OCI-LY1 (cell line): ENCODE results near the gene TRDMT1.

Experiments
- H2AFZ ChIP-seq: fragments of 200-600 bp; sonication (generic), shearing (Covaris generic); 2 replicates; pipeline ENCODE4 v1.6.0; 2014; ENCODE audit warnings: antibody characterized with exemption, mild to moderate bottlenecking, low read length
- H3F3A ChIP-seq: fragments of 200-600 bp; sonication (generic), shearing (Covaris generic); 2 replicates; pipeline ENCODE4 v1.6.0; 2014; ENCODE audit warnings: mild to moderate bottlenecking, antibody characterized with exemption, low read length, moderate library complexity; ENCODE audit not compliant: insufficient read depth
- H3K27ac ChIP-seq: fragments of 200-600 bp; sonication (generic); 2 replicates; pipeline ENCODE4 v1.5.1; 2014; ENCODE audit warnings: low read length, mixed run types, mild to moderate bottlenecking, low read depth; ENCODE audit not compliant: poor library complexity, severe bottlenecking
- H3K27me3 ChIP-seq: fragments of 200-600 bp; sonication (generic); 2 replicates; pipeline ENCODE4 v1.6.0; 2014; ENCODE audit warnings: antibody characterized with exemption, mild to moderate bottlenecking, low read length, moderate library complexity; ENCODE audit not compliant: insufficient read depth
- H3K36me3 ChIP-seq: fragments of 200-600 bp; sonication (generic); 2 replicates; pipeline ENCODE4 v1.6.1; 2014; ENCODE audit warnings: mild to moderate bottlenecking, antibody characterized with exemption, low read length, moderate library complexity, mixed read lengths; ENCODE audit not compliant: insufficient read depth
- H3K4me1 ChIP-seq: fragments of 200-600 bp; sonication (generic); 2 replicates; pipeline ENCODE4 v1.5.1; 2014; ENCODE audit warnings: mild to moderate bottlenecking, low read length, moderate library complexity; ENCODE audit not compliant: insufficient read depth, severe bottlenecking
- H3K4me2 ChIP-seq: fragments of 200-600 bp; sonication (generic), shearing (Covaris generic); 2 replicates; pipeline ENCODE4 v1.6.1; 2014; ENCODE audit warnings: low read length
- H3K4me3 ChIP-seq: fragments of 200-600 bp; sonication (generic); 2 replicates; pipeline ENCODE4 v1.5.1; 2014; ENCODE audit warnings: low read length, low read depth, mild to moderate bottlenecking, mixed read lengths; ENCODE audit not compliant: poor library complexity, severe bottlenecking
- H3K79me2 ChIP-seq: fragments of 200-600 bp; shearing (Covaris generic); 2 replicates; pipeline ENCODE4 v1.6.1; 2016; ENCODE audit warnings: mixed run types, low read length, mixed read lengths; ENCODE audit not compliant: insufficient read depth
- H3K9ac ChIP-seq: fragments of 200-600 bp; sonication (generic), shearing (Covaris generic); 2 replicates; pipeline ENCODE4 v1.6.1; 2014; ENCODE audit warnings: mild to moderate bottlenecking, low read length, mixed read lengths
- H3K9me2 ChIP-seq: fragments of 200-600 bp; sonication (generic), shearing (Covaris generic); 2 replicates; pipeline ENCODE4 v1.6.1; 2014; ENCODE audit warnings: low read depth, mild to moderate bottlenecking, low read length, mixed read lengths
- H3K9me3 ChIP-seq: fragments of 200-600 bp; shearing (Covaris generic); 2 replicates; pipeline ENCODE4 v1.6.1; 2014; ENCODE audit warnings: low read length, mixed read lengths
- H4K20me1 ChIP-seq: fragments of 200-600 bp; sonication (generic), shearing (Covaris generic); 2 replicates; pipeline ENCODE4 v1.6.0; 2016; ENCODE audit warnings: mild to moderate bottlenecking, low read length; ENCODE audit not compliant: insufficient read depth
- EZH2 ChIP-seq: fragments of 200-600 bp; sonication (generic), shearing (Covaris generic); IDR thresholded peaks from 2 replicates; pipeline ENCODE4 v1.8.0; 2017; ENCODE audit warnings: borderline replicate concordance, mixed run types, mild to moderate bottlenecking, antibody characterized with exemption, low read length, moderate library complexity, mixed read lengths
- TF ChIP-seq, protein P1 (sequence below): fragments of 200-600 bp; sonication (generic), shearing (Covaris generic); IDR thresholded peaks from 2 replicates; pipeline ENCODE4 v1.5.1; 2017; ENCODE audit warnings: mild to moderate bottlenecking, antibody characterized with exemption, low read length, moderate library complexity, mixed read lengths

Gene TRDMT1

DNA sequence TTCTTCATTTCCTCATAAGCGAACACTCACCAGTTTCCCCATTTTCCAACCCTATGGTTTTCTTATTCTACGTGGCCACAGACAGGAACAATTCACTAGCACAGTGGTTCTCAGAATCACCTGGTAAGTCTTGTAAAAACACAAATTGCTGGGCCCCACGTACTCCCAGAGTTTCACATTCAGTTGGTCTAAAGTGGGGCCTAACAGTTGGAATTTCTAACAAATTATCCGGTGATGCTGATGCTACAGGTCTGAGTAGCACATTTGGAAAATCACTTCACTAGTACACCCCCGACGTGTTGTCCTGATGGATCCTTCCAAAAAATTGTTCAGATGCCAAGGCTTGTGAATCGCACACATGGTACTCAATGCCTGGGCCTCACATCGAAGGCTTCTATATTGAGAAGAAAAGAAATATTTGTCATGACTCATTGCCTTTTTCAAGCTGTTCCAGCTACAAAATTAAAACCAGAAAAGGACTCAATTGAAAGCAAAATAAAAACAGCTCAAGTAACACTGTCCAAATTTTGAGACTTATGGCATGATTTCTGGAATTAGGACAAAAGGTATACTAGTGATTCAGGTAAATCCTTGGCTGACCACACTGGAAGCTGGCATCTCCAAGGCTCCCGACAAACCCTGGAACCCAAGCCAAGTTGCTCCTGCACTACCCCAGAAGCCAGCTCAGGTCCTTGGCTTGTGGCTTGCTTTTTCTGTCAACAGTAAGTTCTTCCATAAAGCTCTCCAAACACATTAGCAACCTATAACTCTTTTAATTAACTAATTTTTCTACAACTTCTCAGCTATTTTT lies 13.7 kb upstream of the TRDMT1 start:
- no peaks in the 10 kb centered on the region for H3K27me3 ChIP-seq
- no peaks in the 10 kb centered on the region for H3K9me3 ChIP-seq
- H3F3A ChIP-seq = no peaks in the 10 kb centered on the region
- no peak overlapping the region for H3K4me2 ChIP-seq
- no peaks in the 10 kb centered on the region for H3K79me2 ChIP-seq
- H3K36me3 ChIP-seq = no peaks in the 10 kb centered on the region
- H4K20me1 ChIP-seq = no peaks in the 10 kb centered on the region
- no peak overlapping the region for H3K27ac ChIP-seq
- TF ChIP-seq, protein P1, sequence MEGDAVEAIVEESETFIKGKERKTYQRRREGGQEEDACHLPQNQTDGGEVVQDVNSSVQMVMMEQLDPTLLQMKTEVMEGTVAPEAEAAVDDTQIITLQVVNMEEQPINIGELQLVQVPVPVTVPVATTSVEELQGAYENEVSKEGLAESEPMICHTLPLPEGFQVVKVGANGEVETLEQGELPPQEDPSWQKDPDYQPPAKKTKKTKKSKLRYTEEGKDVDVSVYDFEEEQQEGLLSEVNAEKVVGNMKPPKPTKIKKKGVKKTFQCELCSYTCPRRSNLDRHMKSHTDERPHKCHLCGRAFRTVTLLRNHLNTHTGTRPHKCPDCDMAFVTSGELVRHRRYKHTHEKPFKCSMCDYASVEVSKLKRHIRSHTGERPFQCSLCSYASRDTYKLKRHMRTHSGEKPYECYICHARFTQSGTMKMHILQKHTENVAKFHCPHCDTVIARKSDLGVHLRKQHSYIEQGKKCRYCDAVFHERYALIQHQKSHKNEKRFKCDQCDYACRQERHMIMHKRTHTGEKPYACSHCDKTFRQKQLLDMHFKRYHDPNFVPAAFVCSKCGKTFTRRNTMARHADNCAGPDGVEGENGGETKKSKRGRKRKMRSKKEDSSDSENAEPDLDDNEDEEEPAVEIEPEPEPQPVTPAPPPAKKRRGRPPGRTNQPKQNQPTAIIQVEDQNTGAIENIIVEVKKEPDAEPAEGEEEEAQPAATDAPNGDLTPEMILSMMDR = no peak
- no peak for TF ChIP-seq EZH2
- no peak overlapping the region for H2AFZ ChIP-seq
- H3K9ac ChIP-seq = no peak overlapping the region
- H3K4me3 ChIP-seq = no peak overlapping the region
- H3K4me1 ChIP-seq = no peaks in the 10 kb centered on the region
- no peaks in the 10 kb centered on the region for H3K9me2 ChIP-seq

DNA sequence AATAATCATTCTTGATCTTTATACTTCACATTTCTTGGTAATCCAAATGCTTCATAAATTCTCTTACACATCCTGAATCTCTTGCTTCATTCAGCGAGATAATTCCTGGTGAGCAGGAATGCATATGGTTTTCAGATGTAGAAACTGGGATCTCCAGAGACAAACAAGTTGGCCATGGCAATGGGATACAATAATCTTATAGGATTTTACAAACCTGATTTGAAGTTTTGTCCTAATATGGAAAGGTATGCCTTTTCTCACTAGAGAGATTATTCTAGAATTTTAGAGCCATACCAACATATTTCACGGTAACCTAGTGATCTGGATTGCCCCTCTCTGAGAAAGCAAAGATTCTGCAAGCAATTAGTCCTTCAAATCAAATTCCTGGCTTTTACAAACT lies 13.1 kb upstream of the TRDMT1 start:
- Histone ChIP-seq H3K4me3 (no peak overlapping the region), H3K4me2 (no peak overlapping the region), H3K4me1 (no peaks in the 10 kb centered on the region), H4K20me1 (no peaks in the 10 kb centered on the region), H3K27ac (no peak overlapping the region), H3K9me3 (no peaks in the 10 kb centered on the region), H3K9ac (no peak overlapping the region), H3K79me2 (no peaks in the 10 kb centered on the region), H3K27me3 (no peaks in the 10 kb centered on the region), H3K36me3 (no peaks in the 10 kb centered on the region), H3K9me2 (no peaks in the 10 kb centered on the region), H2AFZ (no peak overlapping the region), H3F3A (no peaks in the 10 kb centered on the region)
- TF ChIP-seq, protein P1 = no peak
- TF ChIP-seq EZH2 = no peak

DNA sequence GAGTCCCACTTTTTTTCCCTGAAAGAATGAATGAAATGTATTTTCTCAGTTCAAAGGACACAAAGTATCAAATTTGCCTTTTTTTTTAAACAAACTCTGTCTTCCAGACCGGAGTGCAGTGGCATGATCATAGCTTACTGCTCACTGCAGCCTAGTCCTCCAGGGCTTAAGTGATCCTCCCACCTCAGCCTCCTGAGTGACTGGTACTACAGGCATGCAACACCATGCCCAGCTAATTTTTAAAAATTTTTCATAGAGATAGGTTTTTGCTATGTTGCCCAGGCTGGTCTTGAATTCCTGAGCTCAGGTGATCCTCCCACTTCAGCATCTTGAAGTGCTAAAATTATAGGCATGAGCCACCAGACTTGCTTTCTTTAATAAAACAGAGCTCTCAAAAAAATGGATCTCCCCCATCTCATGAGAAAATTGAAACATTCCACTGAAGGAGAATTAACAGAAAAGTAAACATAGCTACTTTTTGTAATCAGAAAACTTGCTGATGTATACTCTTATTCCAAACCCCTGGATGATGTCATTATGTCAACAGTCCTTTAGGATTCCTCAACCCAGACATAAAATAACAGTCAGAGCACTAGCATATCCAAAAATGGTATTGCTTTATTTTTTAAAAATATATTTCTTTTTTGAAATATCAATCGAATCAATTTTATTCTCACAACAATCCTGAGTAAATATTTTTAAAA lies 12.3 kb upstream of the TRDMT1 start:
- H3K4me2 ChIP-seq = no peak overlapping the region
- no peaks in the 10 kb centered on the region for H4K20me1 ChIP-seq
- no peaks in the 10 kb centered on the region for H3F3A ChIP-seq
- no peak for TF ChIP-seq EZH2
- TF ChIP-seq, protein P1 = no peak
- no peaks in the 10 kb centered on the region for H3K79me2 ChIP-seq
- H3K36me3 ChIP-seq = no peaks in the 10 kb centered on the region
- H3K4me1 ChIP-seq = no peaks in the 10 kb centered on the region
- H3K27ac ChIP-seq = no peak overlapping the region
- H3K27me3 ChIP-seq = no peaks in the 10 kb centered on the region
- no peaks in the 10 kb centered on the region for H3K9me3 ChIP-seq
- no peak overlapping the region for H3K4me3 ChIP-seq
- no peak overlapping the region for H2AFZ ChIP-seq
- H3K9me2 ChIP-seq = no peaks in the 10 kb centered on the region
- no peak overlapping the region for H3K9ac ChIP-seq
